Stimulated activated CD4-positive, alpha-beta T cell treated with anti-CD3 and anti-CD28 coated beads, Interleukin-1b, Interleukin-23, amount 100 ng/mL, for 1 hour (primary cell): ENCODE measurements around the gene DNAAF2.
"Not testable (repeated sequence)": the region's sequence is repeated elsewhere in the genome, so short reads cannot be mapped to it uniquely, and the experiment has no call there.

ENCODE experiments used
- DNase-seq, 2 donors: peaks; one replicate each; pipeline ENCODE4 v3.0.0-alpha.2; 2020; ENCODE audit warnings: low read depth in 2 of 2

Gene DNAAF2

GRCh38 chr14:49621114-49621881 lies 13.7 kb downstream of the DNAAF2 start:
- DNase-seq = peak in 1 of 2 donors; percentile 29

DNA sequence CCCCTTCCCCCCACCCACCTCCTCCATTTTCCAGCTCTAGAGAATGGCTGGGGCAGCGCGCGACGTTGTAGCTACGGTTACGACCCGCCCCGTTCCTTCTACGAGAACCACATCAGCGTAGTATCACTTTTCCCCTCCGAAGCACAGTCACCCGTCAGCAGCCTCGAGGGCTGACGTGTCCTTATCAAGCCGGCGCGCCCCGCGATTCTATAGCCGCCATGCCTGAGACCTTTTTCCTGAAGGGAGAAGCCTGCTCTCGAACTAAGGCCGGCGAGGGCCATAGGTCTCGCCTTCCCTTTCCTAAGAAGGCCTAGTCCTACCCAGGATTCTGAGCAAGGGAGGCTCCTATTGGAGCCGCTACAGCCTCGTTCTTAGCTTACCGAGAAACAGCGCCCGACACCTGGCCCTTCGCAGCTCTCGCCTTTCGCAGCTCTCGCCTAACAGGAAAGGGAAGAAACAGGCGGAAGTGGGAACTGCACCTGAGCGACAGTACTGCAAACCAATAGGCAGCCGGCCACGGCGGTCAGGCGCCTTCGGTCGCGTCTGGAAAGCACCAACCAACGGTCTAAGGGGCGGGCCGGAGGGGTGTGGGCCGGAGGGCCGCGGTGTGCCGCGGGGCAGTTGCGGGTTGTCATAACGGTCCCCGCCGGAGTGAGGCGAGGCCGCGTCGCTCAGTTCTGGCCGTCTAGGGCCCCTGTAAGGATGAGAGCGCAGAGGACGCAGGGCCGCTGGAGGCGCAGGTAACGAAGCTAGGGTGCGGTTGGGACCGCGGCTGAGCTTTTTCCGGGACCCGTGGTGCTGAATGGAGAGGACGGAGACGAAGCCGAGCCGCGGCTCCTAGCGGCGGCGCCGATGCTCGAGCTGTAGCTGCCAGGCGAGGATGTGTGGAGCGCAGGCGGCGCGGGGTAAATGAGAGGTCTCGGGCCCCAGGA lies 14.6 kb downstream of the DNAAF2 start, which contains the start of the genes MGAT2 and RPL36AL:
Gene MGAT2 (plus strand): TSS at position 618 of the 932 bp plus-strand sequence. CDS start 470 bp downstream, outside the sequence.
Gene RPL36AL (minus strand): TSS at position 445 of the 932 bp plus-strand sequence. CDS start 1,522 bp downstream, outside the sequence.
- peak; percentile 78 to 79 for DNase-seq

DNA sequence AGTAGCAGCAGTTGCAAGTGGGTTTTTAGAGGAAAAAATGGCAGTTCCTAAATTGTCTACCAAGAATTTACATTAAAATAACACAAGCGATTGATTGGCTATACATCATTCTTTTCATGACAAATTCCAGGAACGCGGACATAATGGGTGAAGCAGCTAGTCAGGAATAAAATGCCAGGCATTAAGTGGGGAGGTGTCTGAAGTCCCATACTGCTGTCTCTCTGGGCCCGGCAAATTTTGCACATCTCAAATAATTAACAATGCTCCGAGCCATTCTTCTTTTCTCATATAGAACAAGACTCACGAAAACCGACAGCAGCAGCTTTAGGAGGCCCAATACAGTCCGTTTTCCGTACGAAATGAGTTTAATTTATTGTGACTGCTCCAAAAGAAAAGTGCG lies 15.3 kb downstream of the DNAAF2 start:
- DNase-seq = no peak

DNA sequence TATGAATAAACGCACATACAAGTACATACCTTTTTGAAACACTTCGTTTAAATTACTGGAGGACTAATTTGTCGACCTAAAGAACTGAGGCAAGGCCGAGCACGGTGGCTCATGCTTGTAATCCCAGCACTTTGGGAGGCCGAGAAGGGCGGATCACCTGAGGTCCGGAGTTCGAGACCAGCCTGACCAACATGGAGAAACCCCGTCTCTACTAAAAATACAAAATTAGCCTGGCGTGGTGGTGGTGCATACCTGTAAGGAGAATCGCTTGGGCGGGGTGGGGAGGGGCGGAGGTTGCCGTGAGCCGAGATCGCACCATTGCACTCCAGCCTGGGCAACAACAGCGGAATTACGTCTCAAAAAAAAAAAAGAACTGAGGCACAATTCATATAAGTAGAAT lies 15.8 kb downstream of the DNAAF2 start:
- DNase-seq = not testable (repeated sequence)

GRCh38 chr14:49617852-49618519 lies 17.1 kb downstream of the DNAAF2 start:
- no peak for DNase-seq

- no peak for DNase-seq
Observed at GRCh38 chr14:49615776-49616175, 19.3 kb downstream of the DNAAF2 start.

DNA sequence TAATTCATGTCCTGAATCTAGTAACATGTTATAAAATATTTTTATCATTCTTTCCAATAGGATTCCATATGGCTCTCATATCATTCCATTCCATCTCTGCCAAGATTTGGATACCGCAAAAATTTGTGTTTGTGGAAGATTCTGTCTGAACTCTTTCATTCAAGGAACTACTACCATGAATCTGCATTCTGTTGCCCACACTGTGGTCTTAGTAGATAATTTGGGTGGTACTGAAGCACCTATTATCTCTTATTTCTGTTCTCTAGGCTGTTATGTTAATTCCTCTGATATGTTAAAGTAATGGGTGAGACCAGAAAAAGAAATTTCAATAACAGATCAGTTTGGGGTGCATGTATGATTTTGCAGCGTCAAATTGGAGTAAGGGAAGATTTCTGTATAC lies 20.8 kb downstream of the DNAAF2 start:
- DNase-seq = no peak

DNA sequence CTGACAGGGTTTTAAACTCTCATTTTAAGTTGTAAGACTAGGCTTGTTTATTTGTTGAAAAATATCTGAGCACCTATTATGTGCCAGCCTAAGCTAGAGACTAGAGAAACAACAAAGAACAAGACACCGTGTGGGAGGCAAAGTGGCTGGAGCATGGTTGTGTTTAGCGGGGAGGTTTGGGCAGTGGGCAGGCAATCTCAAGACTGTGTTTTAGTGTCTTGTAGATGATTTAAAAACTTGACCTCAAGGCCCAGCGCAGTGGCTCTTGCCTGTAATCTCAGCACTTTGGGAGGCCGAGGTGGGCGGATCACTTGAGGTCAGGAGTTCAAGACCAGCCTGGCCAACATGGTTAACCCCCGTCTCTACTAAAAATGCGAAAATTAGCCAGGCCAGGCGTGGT lies 22.4 kb downstream of the DNAAF2 start:
- DNase-seq = no peak

- no peak for DNase-seq
Observed at GRCh38 chr14:49612251-49612650, 22.8 kb downstream of the DNAAF2 start.

GRCh38 chr14:49607583-49607982 lies 27.5 kb downstream of the DNAAF2 start:
- DNase-seq = no peak

- peak; percentile 50 to 77 for DNase-seq
Observed at GRCh38 chr14:49598485-49599300, 36.4 kb downstream of the DNAAF2 start, which contains the start of gene LRR1. TSS of gene LRR1 (plus strand) at chr14:49598940. CDS start at chr14:49599021, 81 bp downstream.

GRCh38 chr14:49598189-49598484 lies 36.9 kb downstream of the DNAAF2 start:
- DNase-seq = no peak

DNA sequence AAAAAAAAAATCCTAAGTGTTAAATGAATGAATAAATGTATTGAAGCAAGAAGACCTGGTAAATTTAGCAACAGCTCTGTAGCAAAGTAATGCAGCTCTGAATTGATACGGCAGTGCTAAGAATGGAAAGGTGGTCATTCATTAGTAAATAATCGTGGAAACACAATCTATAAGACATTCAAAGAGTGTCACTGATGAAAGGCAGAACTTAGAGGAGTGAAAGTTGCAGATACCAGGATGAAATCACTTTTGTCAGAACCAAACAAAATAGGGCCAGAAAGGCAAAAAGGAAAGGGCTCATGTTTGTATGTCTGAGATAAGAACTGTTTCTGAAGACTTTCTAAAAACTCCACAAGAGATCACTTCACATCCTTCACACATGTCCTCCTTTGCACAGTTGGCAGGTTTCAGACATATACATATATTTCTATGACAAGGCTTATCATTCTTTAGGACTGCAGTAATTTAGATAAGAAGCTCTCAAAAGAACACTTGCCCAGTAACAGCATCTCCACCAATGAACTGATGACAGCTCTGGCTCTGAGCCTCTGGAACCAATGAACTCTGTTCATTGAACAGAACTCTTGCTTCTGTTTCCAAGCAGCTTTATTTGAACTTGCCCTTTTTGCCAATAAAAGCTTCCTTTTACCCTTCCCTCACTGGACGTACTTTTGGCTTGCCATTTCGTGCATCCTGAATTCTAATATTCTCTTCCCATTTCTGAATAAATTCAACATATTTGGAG lies 40.5 kb downstream of the DNAAF2 start:
- no peak for DNase-seq

DNA sequence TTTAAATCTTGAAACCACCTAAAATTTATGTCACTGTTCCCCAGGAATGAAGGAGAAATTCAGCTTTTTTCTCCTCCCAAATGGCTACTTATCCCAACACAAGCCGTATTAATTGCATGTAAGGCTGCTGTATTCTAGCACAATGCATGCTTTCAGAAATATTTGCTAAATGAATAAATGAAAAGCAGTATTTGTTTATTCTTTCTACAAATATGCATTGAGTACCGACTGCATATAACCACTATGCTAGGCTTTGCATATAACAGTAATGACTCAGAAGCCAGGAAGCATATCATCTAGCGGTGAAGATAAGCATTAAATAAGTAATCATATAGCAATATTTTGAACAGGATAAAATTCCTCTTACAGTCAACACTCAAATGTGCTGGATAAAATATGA lies 42.0 kb downstream of the DNAAF2 start:
- DNase-seq = no peak

DNA sequence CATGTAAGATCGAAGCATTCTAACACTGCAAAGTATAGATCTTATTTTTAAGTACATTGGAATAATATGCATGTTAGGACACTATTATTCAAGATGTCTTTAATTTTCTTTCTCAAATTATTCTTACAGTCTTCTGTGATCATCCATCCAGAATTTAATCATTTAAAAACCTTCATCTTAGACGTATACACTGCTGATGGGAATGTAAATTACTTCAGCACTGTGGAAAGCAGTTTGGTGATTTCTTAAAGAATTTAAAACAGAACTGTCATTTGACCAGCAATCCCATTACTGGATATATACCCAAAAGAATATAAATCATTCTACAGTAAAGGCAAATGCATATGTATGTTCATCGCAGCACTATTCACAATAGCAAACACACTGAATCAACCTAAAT lies 45.7 kb downstream of the DNAAF2 start:
- no peak for DNase-seq

- peak in 1 of 2 donors; percentile 40 for DNase-seq
Observed at GRCh38 chr14:49586673-49587460, 48.2 kb downstream of the DNAAF2 start.

DNA sequence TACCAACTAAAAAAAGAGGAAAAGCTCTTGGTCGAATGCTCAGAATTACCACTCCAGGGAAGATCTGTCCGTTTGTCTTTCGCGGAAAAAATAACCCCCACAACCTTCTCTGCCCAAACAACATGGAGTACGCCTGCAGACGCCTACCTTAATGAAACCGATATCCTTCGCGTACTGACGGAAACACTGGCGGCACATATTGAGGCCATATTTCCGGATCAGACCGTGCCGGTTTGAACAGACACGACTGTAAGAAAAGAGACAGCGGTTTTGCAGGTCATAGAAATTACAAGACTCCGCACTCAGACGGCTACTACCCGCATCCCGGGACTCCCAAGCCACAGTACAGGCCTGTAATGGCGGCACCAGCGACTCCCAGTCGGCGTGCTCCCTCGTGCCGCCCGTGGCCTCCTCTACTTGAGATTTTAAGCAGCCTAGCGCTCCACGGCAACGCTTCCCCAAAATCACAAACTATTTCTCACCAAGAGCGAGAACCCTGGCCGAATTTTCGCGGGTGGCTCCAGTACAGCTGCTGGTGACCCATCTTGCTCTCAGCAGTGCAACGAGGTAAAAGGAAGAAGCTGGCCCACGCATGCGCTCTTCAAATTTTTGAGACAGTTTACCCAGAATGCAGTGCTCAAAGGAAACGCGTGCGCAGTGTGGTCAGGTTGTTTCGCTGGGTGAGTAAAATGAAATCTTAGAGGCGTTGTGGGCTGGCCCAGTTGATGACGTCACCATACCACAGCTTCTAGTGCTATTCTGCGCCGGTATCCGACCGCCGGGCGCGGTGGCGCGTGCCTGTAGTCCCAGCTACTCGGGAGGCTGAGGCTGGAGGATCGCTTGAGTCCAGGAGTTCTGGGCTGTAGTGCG lies 49.0 kb downstream of the DNAAF2 start, which contains the start of gene RPS29:
Gene RPS29 (minus strand): TSS at position 578 of the 870 bp plus-strand sequence. CDS start 34 bp downstream, at position 544.
- peak; percentile 97 for DNase-seq

DNA sequence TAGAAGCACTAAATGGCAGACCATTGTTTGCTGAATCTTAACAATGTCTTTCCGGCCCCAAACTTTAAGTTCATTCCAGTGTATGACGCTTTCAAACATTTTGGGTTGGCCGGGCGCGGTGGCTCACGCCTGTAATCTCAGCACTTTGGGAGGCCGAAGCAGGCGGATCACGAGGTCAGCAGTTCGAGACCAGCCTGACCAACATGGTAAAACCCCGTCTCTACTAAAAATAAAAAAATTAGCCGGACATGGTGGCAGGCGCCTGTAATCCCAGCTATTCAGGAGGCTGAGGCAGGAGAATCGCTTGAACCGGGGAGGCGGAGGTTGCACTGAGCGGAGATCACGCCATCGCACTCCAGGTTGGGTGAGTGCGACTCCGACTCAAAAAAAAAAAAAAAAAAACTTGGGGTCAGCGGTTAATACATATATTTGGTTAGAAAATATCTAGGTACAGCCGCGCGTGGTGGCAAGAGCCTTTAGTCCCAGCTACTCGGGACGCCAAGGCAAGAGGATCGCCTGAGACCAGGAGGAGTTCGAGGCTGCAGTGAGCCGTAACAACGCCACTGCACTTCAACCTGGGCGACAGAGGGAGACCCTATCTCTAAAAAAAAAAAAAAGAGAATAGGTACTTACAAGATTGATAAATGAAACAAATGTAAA lies 49.9 kb downstream of the DNAAF2 start:
- DNase-seq = not testable (repeated sequence)
